ENCODE results near the gene ABHD17C. TPM values are rescaled to one million over a fixed set of nuclear protein-coding genes. Genes with fewer than 3 reads are reported as not detected.
"Not testable (repeated sequence)": the region's sequence is repeated elsewhere in the genome, so short reads cannot be mapped to it uniquely, and the experiment has no call there.

ABHD17C gene
- 3.7 TPM for total RNA-seq

DNA sequence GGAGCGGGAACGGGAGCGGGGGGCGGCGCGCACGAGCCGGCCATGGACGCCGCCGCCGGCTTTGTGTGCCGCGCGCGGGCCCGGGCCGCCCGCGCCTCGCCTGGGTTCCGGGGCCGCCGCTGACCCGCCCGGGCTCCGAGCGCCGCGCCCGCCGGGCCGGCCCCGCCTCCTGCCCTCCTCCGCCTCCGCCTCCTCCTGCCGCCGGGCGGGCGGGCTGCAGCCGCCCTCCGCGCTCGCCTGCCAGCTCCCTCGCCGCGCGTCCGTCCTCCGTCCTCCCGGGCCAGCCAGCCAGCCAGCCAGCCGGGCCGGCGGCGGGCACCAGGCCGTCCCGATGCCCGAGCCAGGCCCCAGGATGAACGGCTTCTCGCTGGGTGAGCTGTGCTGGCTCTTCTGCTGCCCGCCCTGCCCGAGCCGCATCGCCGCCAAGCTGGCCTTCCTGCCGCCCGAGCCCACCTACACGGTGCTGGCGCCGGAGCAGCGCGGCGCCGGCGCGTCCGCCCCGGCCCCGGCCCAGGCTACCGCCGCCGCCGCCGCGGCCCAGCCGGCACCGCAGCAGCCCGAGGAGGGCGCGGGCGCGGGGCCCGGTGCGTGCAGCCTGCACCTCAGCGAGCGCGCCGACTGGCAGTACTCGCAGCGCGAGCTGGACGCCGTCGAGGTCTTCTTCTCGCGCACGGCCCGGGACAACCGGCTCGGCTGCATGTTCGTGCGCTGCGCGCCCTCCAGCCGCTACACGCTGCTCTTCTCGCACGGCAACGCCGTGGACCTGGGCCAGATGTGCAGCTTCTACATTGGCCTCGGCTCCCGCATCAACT, at the start of gene ABHD17C:
ABHD17C (plus strand) TSS at position 212 of the 812 bp plus-strand sequence; CDS start at position 332, 120 bp downstream.
- H3K9ac ChIP-seq (ENCODE audit: low read depth in 1 of 3, low read length in 3 of 3), result peak within 1 kb of the TSS; percentile 52 to 70 (median 65)
- peaks cover 12 to 24% (median 15%) of the 10 kb centered on the region in 3 donors for H3K4me1 ChIP-seq (ENCODE audit: control insufficient read depth in 3 of 3, insufficient read depth in 3 of 3, low read length in 3 of 3)
- peak within 1 kb of the TSS; percentile 70 to 83 (median 80) for H3K4me3 ChIP-seq (ENCODE audit: low read length in 3 of 3)
- no peaks in the 10 kb centered on the region for H3K36me3 ChIP-seq (ENCODE audit: control insufficient read depth in 3 of 3, insufficient read depth in 3 of 3, low read length in 3 of 3)
- H3K27ac ChIP-seq (ENCODE audit: low read depth, low read length), result peak within 1 kb of the TSS; percentile 69
- no peaks in the 10 kb centered on the region for H3K9me3 ChIP-seq (ENCODE audit: control insufficient read depth in 3 of 3, low read length in 3 of 3)
- no peaks in the 10 kb centered on the region for H3K27me3 ChIP-seq (ENCODE audit: control insufficient read depth in 3 of 3, insufficient read depth in 3 of 3, low read length in 3 of 3)

DNA sequence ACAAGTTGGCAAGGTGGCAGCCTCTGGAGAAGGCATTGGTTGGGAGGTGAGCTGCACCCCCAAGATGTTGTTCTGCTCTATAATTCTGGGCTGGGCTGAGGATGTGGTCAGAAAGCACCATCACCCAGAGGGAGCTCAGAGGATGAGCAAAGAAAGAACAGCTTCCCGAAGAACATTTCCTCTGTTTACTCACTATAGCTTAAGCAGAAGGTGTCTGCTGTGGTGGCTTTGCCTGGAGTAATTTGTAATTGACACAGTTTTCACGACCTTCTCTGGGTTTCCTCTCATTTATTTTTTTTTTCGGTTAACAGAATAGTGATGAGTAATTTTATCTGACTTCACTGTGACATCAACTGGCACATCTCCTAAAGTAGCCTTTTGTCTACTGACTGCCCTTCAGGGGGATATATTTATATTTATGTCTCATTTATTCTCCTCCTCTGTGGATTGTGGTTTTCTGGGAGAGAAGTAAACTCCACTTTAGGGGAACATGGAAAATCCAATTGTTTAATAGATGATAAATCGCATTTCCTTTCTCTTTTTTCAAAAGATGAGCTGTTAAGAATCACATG, 49.5 kb upstream of the ABHD17C start:
- H3K27ac ChIP-seq (ENCODE audit: low read depth, low read length), result no peak overlapping the region
- H3K9me3 ChIP-seq (ENCODE audit: control insufficient read depth in 3 of 3, low read length in 3 of 3), result peaks cover 0 to 4% (median 1%) of the 10 kb centered on the region in 3 donors
- no peaks in the 10 kb centered on the region for H3K27me3 ChIP-seq (ENCODE audit: control insufficient read depth in 3 of 3, insufficient read depth in 3 of 3, low read length in 3 of 3)
- no peak overlapping the region for H3K9ac ChIP-seq (ENCODE audit: low read depth in 1 of 3, low read length in 3 of 3)
- H3K36me3 ChIP-seq (ENCODE audit: control insufficient read depth in 3 of 3, insufficient read depth in 3 of 3, low read length in 3 of 3), result no peaks in the 10 kb centered on the region
- H3K4me1 ChIP-seq (ENCODE audit: control insufficient read depth in 3 of 3, insufficient read depth in 3 of 3, low read length in 3 of 3), result no peaks in the 10 kb centered on the region
- H3K4me3 ChIP-seq (ENCODE audit: low read length in 3 of 3), result no peak overlapping the region

DNA sequence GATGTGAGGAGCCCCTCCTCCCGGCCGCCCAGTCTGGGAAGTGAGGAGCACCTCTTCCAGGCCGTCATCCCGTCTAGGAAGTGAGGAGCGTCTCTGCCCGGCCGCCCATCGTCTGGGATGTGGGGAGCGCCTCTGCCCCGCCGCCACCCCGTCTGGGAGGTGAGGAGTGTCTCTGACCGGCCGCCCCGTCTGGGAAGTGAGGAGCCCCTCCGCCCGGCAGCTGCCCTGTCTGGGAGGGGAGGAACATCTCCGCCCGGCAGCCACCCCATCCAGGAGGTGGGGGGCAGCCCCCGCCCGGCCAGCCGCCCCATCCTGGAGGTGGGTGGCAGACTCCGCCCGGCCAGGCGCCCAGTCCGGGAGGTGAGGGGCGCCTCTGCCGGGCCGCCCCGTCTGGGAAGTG, 47.7 kb upstream of the ABHD17C start:
- not testable (repeated sequence) for H3K9me3 ChIP-seq (ENCODE audit: control insufficient read depth in 3 of 3, low read length in 3 of 3); H3K9ac ChIP-seq (ENCODE audit: low read depth in 1 of 3, low read length in 3 of 3); H3K27me3 ChIP-seq (ENCODE audit: control insufficient read depth in 3 of 3, insufficient read depth in 3 of 3, low read length in 3 of 3)

DNA sequence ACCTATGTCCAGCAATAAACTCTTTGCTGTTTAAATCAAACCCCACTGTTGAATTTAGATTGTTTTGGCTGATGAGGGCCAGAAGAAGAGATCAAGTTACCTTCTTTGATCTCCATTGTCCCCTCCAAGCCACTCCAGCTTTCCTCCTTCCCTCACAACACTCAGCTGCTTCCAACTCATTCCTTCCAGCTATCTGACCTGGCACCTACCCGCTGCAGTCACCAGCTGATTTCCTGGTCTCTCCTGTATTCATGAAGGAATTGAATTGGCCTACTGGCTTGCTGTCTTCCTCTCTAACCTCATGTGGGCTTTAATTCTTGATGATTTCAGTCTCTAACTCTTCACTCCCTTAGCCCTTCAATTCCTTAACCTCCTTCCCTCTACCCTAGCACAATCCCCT, 40.8 kb upstream of the ABHD17C start:
- Histone ChIP-seq H3K4me1 (ENCODE audit: control insufficient read depth in 3 of 3, insufficient read depth in 3 of 3, low read length in 3 of 3) (no peaks in the 10 kb centered on the region), H3K27ac (ENCODE audit: low read depth, low read length) (no peak overlapping the region), H3K4me3 (ENCODE audit: low read length in 3 of 3) (no peak overlapping the region), H3K36me3 (ENCODE audit: control insufficient read depth in 3 of 3, insufficient read depth in 3 of 3, low read length in 3 of 3) (no peaks in the 10 kb centered on the region), H3K9ac (ENCODE audit: low read depth in 1 of 3, low read length in 3 of 3) (no peak overlapping the region), H3K9me3 (ENCODE audit: control insufficient read depth in 3 of 3, low read length in 3 of 3) (peaks cover 2 to 6% (median 4%) of the 10 kb centered on the region in 3 donors), H3K27me3 (ENCODE audit: control insufficient read depth in 3 of 3, insufficient read depth in 3 of 3, low read length in 3 of 3) (no peaks in the 10 kb centered on the region)

More for the DNA sequence above, 47.7 kb upstream of the ABHD17C start:
- H3K36me3 ChIP-seq (ENCODE audit: control insufficient read depth in 3 of 3, insufficient read depth in 3 of 3, low read length in 3 of 3); H3K27ac ChIP-seq (ENCODE audit: low read depth, low read length); H3K4me1 ChIP-seq (ENCODE audit: control insufficient read depth in 3 of 3, insufficient read depth in 3 of 3, low read length in 3 of 3); H3K4me3 ChIP-seq (ENCODE audit: low read length in 3 of 3): not testable (repeated sequence)

DNA sequence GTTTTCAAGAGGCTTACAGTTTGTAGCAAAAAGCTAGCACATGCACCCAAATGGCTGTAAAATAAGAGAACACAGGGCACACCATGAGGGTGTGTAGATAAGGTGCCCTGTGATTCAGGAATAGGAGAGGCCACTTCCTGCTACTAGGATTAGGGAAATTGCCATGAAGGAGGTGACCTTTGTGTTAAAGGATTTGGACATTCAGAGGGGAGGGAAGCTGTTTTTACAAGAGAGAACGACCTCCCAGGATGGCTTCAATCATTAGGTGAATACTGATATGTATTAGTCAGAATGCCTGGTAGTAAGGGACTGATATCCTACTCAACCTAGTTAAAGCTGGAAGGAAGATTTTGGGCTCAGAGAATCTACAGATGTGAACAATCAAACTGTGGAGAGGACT, 35.7 kb upstream of the ABHD17C start:
- no peak overlapping the region for H3K27ac ChIP-seq (ENCODE audit: low read depth, low read length)
- no peak overlapping the region for H3K4me3 ChIP-seq (ENCODE audit: low read length in 3 of 3)
- no peaks in the 10 kb centered on the region for H3K36me3 ChIP-seq (ENCODE audit: control insufficient read depth in 3 of 3, insufficient read depth in 3 of 3, low read length in 3 of 3)
- no peaks in the 10 kb centered on the region for H3K9me3 ChIP-seq (ENCODE audit: control insufficient read depth in 3 of 3, low read length in 3 of 3)
- H3K9ac ChIP-seq (ENCODE audit: low read depth in 1 of 3, low read length in 3 of 3), result no peak overlapping the region
- H3K27me3 ChIP-seq (ENCODE audit: control insufficient read depth in 3 of 3, insufficient read depth in 3 of 3, low read length in 3 of 3), result no peaks in the 10 kb centered on the region
- no peaks in the 10 kb centered on the region for H3K4me1 ChIP-seq (ENCODE audit: control insufficient read depth in 3 of 3, insufficient read depth in 3 of 3, low read length in 3 of 3)

DNA sequence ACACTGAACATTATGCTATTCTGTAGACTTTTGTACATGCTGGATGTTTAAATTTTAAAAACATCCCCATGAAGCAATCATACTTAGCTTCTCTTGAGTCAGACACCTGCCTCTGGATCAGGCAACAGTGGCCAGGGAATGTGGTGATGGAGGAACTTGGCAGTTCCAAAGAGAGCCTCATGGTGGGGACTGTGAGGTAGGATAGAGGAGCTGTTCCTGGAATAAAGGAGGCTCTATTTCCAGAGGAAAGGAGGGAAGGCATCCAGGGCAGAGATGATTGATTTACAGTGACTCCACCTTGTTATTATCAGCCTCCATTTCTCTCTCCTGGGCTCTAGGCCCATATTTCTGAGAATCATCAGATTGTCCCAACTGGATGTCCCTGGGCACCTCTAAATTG, 35.0 kb upstream of the ABHD17C start:
- no peaks in the 10 kb centered on the region for H3K36me3 ChIP-seq (ENCODE audit: control insufficient read depth in 3 of 3, insufficient read depth in 3 of 3, low read length in 3 of 3)
- H3K4me1 ChIP-seq (ENCODE audit: control insufficient read depth in 3 of 3, insufficient read depth in 3 of 3, low read length in 3 of 3), result no peaks in the 10 kb centered on the region
- no peaks in the 10 kb centered on the region for H3K27me3 ChIP-seq (ENCODE audit: control insufficient read depth in 3 of 3, insufficient read depth in 3 of 3, low read length in 3 of 3)
- no peak overlapping the region for H3K27ac ChIP-seq (ENCODE audit: low read depth, low read length)
- H3K4me3 ChIP-seq (ENCODE audit: low read length in 3 of 3), result no peak overlapping the region
- H3K9ac ChIP-seq (ENCODE audit: low read depth in 1 of 3, low read length in 3 of 3), result no peak overlapping the region
- no peaks in the 10 kb centered on the region for H3K9me3 ChIP-seq (ENCODE audit: control insufficient read depth in 3 of 3, low read length in 3 of 3)

DNA sequence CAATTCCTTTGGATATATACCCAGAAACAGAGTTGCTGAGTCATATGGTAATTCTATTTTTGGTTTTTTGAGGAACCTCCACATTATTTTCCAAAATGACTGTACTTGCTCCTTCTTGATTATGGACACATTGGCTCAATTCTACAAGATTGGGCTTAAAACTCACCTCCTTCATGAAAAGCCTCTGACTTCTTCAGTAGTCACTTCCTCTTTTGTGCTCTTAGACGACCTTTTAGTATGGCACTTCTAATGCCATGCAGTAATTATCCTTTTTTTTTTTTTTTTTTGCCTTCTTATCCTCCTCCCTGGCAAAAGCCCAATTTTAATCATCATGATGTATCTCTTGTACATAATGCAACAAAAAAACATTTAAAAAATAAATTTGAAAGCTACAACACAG, 33.0 kb upstream of the ABHD17C start:
- Histone ChIP-seq H3K27ac (ENCODE audit: low read depth, low read length) (no peak overlapping the region), H3K9me3 (ENCODE audit: control insufficient read depth in 3 of 3, low read length in 3 of 3) (no peaks in the 10 kb centered on the region), H3K9ac (ENCODE audit: low read depth in 1 of 3, low read length in 3 of 3) (no peak overlapping the region), H3K4me3 (ENCODE audit: low read length in 3 of 3) (no peak overlapping the region), H3K36me3 (ENCODE audit: control insufficient read depth in 3 of 3, insufficient read depth in 3 of 3, low read length in 3 of 3) (no peaks in the 10 kb centered on the region), H3K4me1 (ENCODE audit: control insufficient read depth in 3 of 3, insufficient read depth in 3 of 3, low read length in 3 of 3) (no peaks in the 10 kb centered on the region), H3K27me3 (ENCODE audit: control insufficient read depth in 3 of 3, insufficient read depth in 3 of 3, low read length in 3 of 3) (no peaks in the 10 kb centered on the region)

DNA sequence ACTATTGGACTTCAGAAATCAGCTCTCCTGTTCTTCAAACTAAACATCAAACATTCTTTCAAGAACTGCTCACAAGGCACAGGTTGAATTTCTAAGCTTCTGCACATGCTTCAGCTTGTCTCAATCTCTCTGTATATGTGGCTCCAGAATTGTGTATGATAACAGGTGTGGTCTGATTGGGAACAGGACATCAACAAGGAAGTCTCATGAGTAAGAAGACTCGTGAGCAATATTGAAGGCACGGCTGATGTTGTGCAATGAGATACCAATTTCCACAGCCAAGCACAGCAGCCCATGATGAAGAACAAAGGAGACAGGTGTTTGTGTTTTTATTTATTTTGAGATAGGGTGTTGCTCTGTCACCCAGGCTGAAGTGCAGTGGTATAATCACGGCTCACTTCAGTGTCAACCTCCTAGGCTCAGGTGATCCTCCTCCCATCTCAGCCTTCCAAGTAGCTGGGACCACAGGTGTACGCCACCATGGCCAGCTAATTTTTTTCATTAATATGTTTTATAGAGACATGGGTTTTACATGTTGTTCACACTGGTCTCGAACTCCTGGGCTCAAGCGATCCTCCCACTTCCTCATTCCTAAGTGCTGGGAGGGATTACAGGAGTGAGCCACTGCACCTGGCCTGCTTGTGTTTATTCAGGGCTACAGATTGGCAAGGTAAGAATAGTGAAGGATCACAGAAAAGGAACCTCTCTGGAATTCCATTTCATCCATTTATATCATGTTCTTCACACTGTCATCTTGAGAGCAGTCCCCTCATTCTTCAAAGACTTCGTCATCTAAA, 32.2 kb upstream of the ABHD17C start:
- H3K27me3 ChIP-seq (ENCODE audit: control insufficient read depth in 3 of 3, insufficient read depth in 3 of 3, low read length in 3 of 3), result no peaks in the 10 kb centered on the region
- no peak overlapping the region for H3K4me3 ChIP-seq (ENCODE audit: low read length in 3 of 3)
- no peaks in the 10 kb centered on the region for H3K9me3 ChIP-seq (ENCODE audit: control insufficient read depth in 3 of 3, low read length in 3 of 3)
- no peaks in the 10 kb centered on the region for H3K36me3 ChIP-seq (ENCODE audit: control insufficient read depth in 3 of 3, insufficient read depth in 3 of 3, low read length in 3 of 3)
- H3K27ac ChIP-seq (ENCODE audit: low read depth, low read length), result no peak overlapping the region
- no peaks in the 10 kb centered on the region for H3K4me1 ChIP-seq (ENCODE audit: control insufficient read depth in 3 of 3, insufficient read depth in 3 of 3, low read length in 3 of 3)
- H3K9ac ChIP-seq (ENCODE audit: low read depth in 1 of 3, low read length in 3 of 3), result no peak overlapping the region

DNA sequence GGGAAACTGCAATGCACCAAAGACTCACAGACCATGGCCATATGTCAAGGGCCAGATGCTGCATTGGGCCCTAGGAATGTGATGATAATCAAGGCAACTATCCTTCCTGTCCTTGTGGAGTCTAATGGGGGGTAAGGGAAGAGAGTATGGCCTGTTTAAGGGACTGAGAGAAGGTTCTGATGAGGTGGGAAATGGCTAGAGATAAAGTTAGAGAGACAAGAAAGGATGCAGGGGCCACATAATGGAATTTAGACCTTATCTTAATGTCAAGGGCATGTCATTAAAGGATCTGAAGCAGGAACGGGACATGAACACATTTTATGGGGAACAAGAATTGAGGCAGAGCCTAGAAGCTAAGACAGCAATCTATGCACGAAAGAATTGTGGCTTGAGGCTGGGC, 30.0 kb upstream of the ABHD17C start:
- H3K4me3 ChIP-seq (ENCODE audit: low read length in 3 of 3), result no peak overlapping the region
- no peaks in the 10 kb centered on the region for H3K9me3 ChIP-seq (ENCODE audit: control insufficient read depth in 3 of 3, low read length in 3 of 3)
- H3K27ac ChIP-seq (ENCODE audit: low read depth, low read length), result no peak overlapping the region
- H3K4me1 ChIP-seq (ENCODE audit: control insufficient read depth in 3 of 3, insufficient read depth in 3 of 3, low read length in 3 of 3), result no peaks in the 10 kb centered on the region
- H3K9ac ChIP-seq (ENCODE audit: low read depth in 1 of 3, low read length in 3 of 3), result no peak overlapping the region
- H3K36me3 ChIP-seq (ENCODE audit: control insufficient read depth in 3 of 3, insufficient read depth in 3 of 3, low read length in 3 of 3), result no peaks in the 10 kb centered on the region
- no peaks in the 10 kb centered on the region for H3K27me3 ChIP-seq (ENCODE audit: control insufficient read depth in 3 of 3, insufficient read depth in 3 of 3, low read length in 3 of 3)

DNA sequence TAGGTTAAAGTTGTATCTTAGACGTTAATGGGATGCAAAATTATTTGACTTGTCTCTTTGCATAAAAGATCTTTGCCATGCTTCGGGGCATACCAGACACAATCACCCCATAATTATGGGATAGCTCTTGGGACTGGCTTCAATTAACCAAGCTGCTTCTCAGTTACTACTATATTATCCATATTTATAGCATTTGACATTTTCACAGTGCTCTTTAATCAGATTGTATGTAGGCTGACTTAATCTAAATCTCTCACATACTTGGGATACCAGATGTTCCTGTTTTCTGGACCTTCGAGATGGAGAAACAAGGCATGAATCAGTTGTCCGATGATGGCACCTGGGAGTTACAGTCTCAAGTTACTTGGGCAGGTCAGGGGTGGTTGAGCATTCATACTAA, 27.2 kb upstream of the ABHD17C start:
- Histone ChIP-seq H3K9ac (ENCODE audit: low read depth in 1 of 3, low read length in 3 of 3) (no peak overlapping the region), H3K4me3 (ENCODE audit: low read length in 3 of 3) (no peak overlapping the region), H3K27me3 (ENCODE audit: control insufficient read depth in 3 of 3, insufficient read depth in 3 of 3, low read length in 3 of 3) (no peaks in the 10 kb centered on the region), H3K9me3 (ENCODE audit: control insufficient read depth in 3 of 3, low read length in 3 of 3) (no peaks in the 10 kb centered on the region), H3K36me3 (ENCODE audit: control insufficient read depth in 3 of 3, insufficient read depth in 3 of 3, low read length in 3 of 3) (no peaks in the 10 kb centered on the region), H3K27ac (ENCODE audit: low read depth, low read length) (no peak overlapping the region), H3K4me1 (ENCODE audit: control insufficient read depth in 3 of 3, insufficient read depth in 3 of 3, low read length in 3 of 3) (no peaks in the 10 kb centered on the region)

Data from skeletal muscle tissue (tissue), 4 donors.